ENCODE results near the gene AGA. TPM values are rescaled to one million over a fixed set of nuclear protein-coding genes. Genes with fewer than 3 reads are reported as not detected.

AGA gene
- total RNA-seq, 1 experiment from 2014 or later, result 7.6 TPM

- no peak overlapping the region for H3K9ac ChIP-seq (ENCODE audit: low read length)
- no peak for ATAC-seq
- POLR2A ChIA-PET, result no interaction called here
- no peaks in the 10 kb centered on the region for H3K27me3 ChIP-seq (ENCODE audit: insufficient read depth, low read length)
- H3K9me2 ChIP-seq (ENCODE audit: insufficient read depth), result no peaks in the 10 kb centered on the region
- DNase-seq (ENCODE audit: low read depth, low spot score), result no peak
- no peaks in the 10 kb centered on the region for H3K36me3 ChIP-seq (ENCODE audit: control insufficient read depth in 1 of 2, insufficient read depth in 2 of 2, low read length in 2 of 2)
- H3K27ac ChIP-seq (ENCODE audit: low read depth, low read length), result no peak overlapping the region
- H4K20me1 ChIP-seq (ENCODE audit: insufficient read depth), result no peaks in the 10 kb centered on the region; the same call in 1 of the 2 replicates
- H3K4me3 ChIP-seq (replicated peaks in 1 of 2; ENCODE audit: low read depth in 1 of 2, low read length in 2 of 2), result no peak overlapping the region
- no TSS peak for BruUV-seq (replicated peaks)
- H2AFZ ChIP-seq (ENCODE audit: low read depth, low read length, poor library complexity, severe bottlenecking), result no peak overlapping the region
- intact Hi-C loops (cut with micrococcal nuclease), result no loop called here
- H3K9me3 ChIP-seq (ENCODE audit: control insufficient read depth in 1 of 2, insufficient read depth in 1 of 2, low read depth in 1 of 2, low read length in 2 of 2), result no peaks in the 10 kb centered on the region
- no peaks in the 10 kb centered on the region for H3K79me2 ChIP-seq (ENCODE audit: insufficient read depth, low read length)
- H3K4me1 ChIP-seq (ENCODE audit: control insufficient read depth in 1 of 2, insufficient read depth in 2 of 2, low read length in 2 of 2), result peaks cover 3 to 10% of the 10 kb centered on the region in 2 experiments; a peak in 3 of 4 replicates
- CTCF ChIA-PET, result no interaction called here
- TF ChIP-seq ELF1 (IDR thresholded peaks at IDR 0.05; ENCODE audit: borderline replicate concordance, low read depth), result no peak
- TF ChIP-seq CBX3 (IDR thresholded peaks at IDR 0.05; ENCODE audit: low read depth), result no peak
- TF ChIP-seq EZH2 (IDR thresholded peaks at IDR 0.05), result no peak
- no peak for TF ChIP-seq ZBTB33 (IDR thresholded peaks at IDR 0.05; ENCODE audit: extremely low read depth, insufficient replicate concordance, low read length)
- no peak for TF ChIP-seq SRF (IDR thresholded peaks at IDR 0.05; ENCODE audit: low read depth)
- no peak for TF ChIP-seq ZNF274 (IDR thresholded peaks at IDR 0.05; ENCODE audit: low read depth, low read length)
- TF ChIP-seq SP1 (IDR thresholded peaks at IDR 0.05; ENCODE audit: low read depth), result no peak
- no peak for TF ChIP-seq EZH2phosphoT487 (IDR thresholded peaks at IDR 0.05; ENCODE audit: borderline replicate concordance)
- no peak for TF ChIP-seq MAX (IDR thresholded peaks at IDR 0.05)
- TF ChIP-seq REST (IDR thresholded peaks at IDR 0.05; ENCODE audit: low read depth), result no peak
- no peak for TF ChIP-seq CEBPB (IDR thresholded peaks at IDR 0.05; ENCODE audit: low read depth)
- no peak for TF ChIP-seq FOSL1 (IDR thresholded peaks at IDR 0.05; ENCODE audit: low read depth)
- no peak for TF ChIP-seq YY1 (IDR thresholded peaks at IDR 0.05; ENCODE audit: extremely low read depth, insufficient replicate concordance, low read depth, low read length)
- RAD21 ChIA-PET (ENCODE audit: low non-redundant PET in 1 of 2, low total read pairs in 2 of 2, uncharacterized antibody in 2 of 2, unreplicated experiment in 2 of 2), result no interaction called here
- no peak overlapping the region for H3K4me2 ChIP-seq (ENCODE audit: low read length)
Measured at GRCh38 chr4:177446586-177446985, 4.3 kb upstream of the AGA start.
